Skeletal muscle tissue (tissue), 4 donors: ENCODE measurements around the gene ZC3HAV1. TPM values are rescaled to one million over a fixed set of nuclear protein-coding genes. Genes with fewer than 3 reads are reported as not detected.
"Not testable (repeated sequence)": the region's sequence is repeated elsewhere in the genome, so short reads cannot be mapped to it uniquely, and the experiment has no call there.

ENCODE experiments used
- H3K27ac ChIP-seq: one replicate; pipeline ENCODE4 v1.7.0; 2013; ENCODE audit warnings: mild to moderate bottlenecking, low read depth, low read length, inconsistent platforms
- H3K27me3 ChIP-seq, 3 donors: one replicate each; pipeline ENCODE4 v1.7.0; 2013; ENCODE audit warnings: low read length in 3 of 3; ENCODE audit not compliant: control insufficient read depth in 3 of 3, insufficient read depth in 3 of 3
- H3K36me3 ChIP-seq, 3 donors: one replicate each; pipeline ENCODE4 v1.7.0; 2013; ENCODE audit warnings: low read length in 3 of 3; ENCODE audit not compliant: control insufficient read depth in 3 of 3, insufficient read depth in 3 of 3
- H3K4me1 ChIP-seq, 3 donors: one replicate each; pipeline ENCODE4 v1.7.0; 2013; ENCODE audit warnings: low read length in 3 of 3, mild to moderate bottlenecking in 3 of 3; ENCODE audit not compliant: control insufficient read depth in 3 of 3, insufficient read depth in 3 of 3
- H3K4me3 ChIP-seq, 3 donors: one replicate each; pipeline ENCODE4 v1.7.0; 2013; ENCODE audit warnings: low read length in 3 of 3
- H3K9ac ChIP-seq, 3 donors: one replicate each; pipeline ENCODE4 v1.7.0; 2013; ENCODE audit warnings: low read length in 3 of 3, mild to moderate bottlenecking in 3 of 3, moderate library complexity in 2 of 3, low read depth in 1 of 3
- H3K9me3 ChIP-seq, 3 donors: one replicate each; pipeline ENCODE4 v1.7.0; 2013; ENCODE audit warnings: low read length in 3 of 3; ENCODE audit not compliant: control insufficient read depth in 3 of 3
- total RNA-seq: library from RNA; depleted of rRNA; stranded (reverse); fragments of >200 nt; gene quantifications from one replicate; pipeline ENCODE4 v1.2.3, GENCODE V29; 2014
- donor health status: Osteomylitis.

Gene ZC3HAV1
- total RNA-seq, 1 donor from 2014 or later = 18.8 TPM

GRCh38 chr7:139114018-139114417, 4.5 kb upstream of the ZC3HAV1 start:
- no peak overlapping the region for H3K4me3 ChIP-seq
- H3K4me1 ChIP-seq = peaks cover 5 to 7% (median 6%) of the 10 kb centered on the region in 3 donors
- no peaks in the 10 kb centered on the region for H3K9me3 ChIP-seq
- H3K27me3 ChIP-seq = peaks cover 0 to 6% (median 2%) of the 10 kb centered on the region in 3 donors
- H3K27ac ChIP-seq = no peak overlapping the region
- no peaks in the 10 kb centered on the region for H3K36me3 ChIP-seq
- H3K9ac ChIP-seq = no peak overlapping the region

GRCh38 chr7:139112741-139113250, 3.3 kb upstream of the ZC3HAV1 start:
- no peaks in the 10 kb centered on the region for H3K9me3 ChIP-seq
- H3K36me3 ChIP-seq = no peaks in the 10 kb centered on the region
- H3K27me3 ChIP-seq = no peaks in the 10 kb centered on the region
- no peak overlapping the region for H3K9ac ChIP-seq
- peaks cover 11 to 12% (median 12%) of the 10 kb centered on the region in 3 donors for H3K4me1 ChIP-seq
- H3K27ac ChIP-seq = no peak overlapping the region
- no peak overlapping the region for H3K4me3 ChIP-seq

GRCh38 chr7:139112316-139112715, 2.8 kb upstream of the ZC3HAV1 start:
- H3K9ac ChIP-seq = no peak overlapping the region
- H3K27ac ChIP-seq = no peak overlapping the region
- H3K4me1 ChIP-seq = peaks cover 11 to 17% (median 12%) of the 10 kb centered on the region in 3 donors
- H3K9me3 ChIP-seq = no peaks in the 10 kb centered on the region
- no peaks in the 10 kb centered on the region for H3K36me3 ChIP-seq
- no peaks in the 10 kb centered on the region for H3K27me3 ChIP-seq
- H3K4me3 ChIP-seq = no peak overlapping the region

GRCh38 chr7:139111811-139112301, 2.3 kb upstream of the ZC3HAV1 start:
- Histone ChIP-seq H3K27me3 (no peaks in the 10 kb centered on the region), H3K9ac (no peak overlapping the region), H3K4me1 (peaks cover 11 to 18% (median 12%) of the 10 kb centered on the region in 3 donors), H3K36me3 (no peaks in the 10 kb centered on the region), H3K9me3 (no peaks in the 10 kb centered on the region), H3K27ac (no peak overlapping the region), H3K4me3 (no peak overlapping the region)

- Histone ChIP-seq H3K9me3 (no peaks in the 10 kb centered on the region), H3K27me3 (no peaks in the 10 kb centered on the region), H3K27ac (no peak overlapping the region), H3K4me3 (no peak overlapping the region), H3K4me1 (peaks cover 11 to 18% (median 12%) of the 10 kb centered on the region in 3 donors), H3K36me3 (no peaks in the 10 kb centered on the region), H3K9ac (no peak overlapping the region)
Observed at GRCh38 chr7:139111147-139111546, 1.6 kb upstream of the ZC3HAV1 start.

- H3K27ac ChIP-seq = peak overlapping the region; percentile 88
- peak overlapping the region; percentile 88 to 94 (median 90) for H3K4me3 ChIP-seq
Observed at GRCh38 chr7:139109983-139110411, 477 bp upstream of the ZC3HAV1 start.

GRCh38 chr7:139108266-139109187, 993 bp downstream of the ZC3HAV1 start:
- Histone ChIP-seq H3K9ac (peak overlapping the region; percentile 84 to 89 (median 86)), H3K9me3 (no peaks in the 10 kb centered on the region), H3K4me1 (peaks cover 11 to 18% (median 15%) of the 10 kb centered on the region in 3 donors), H3K36me3 (no peaks in the 10 kb centered on the region), H3K4me3 (peak overlapping the region; percentile 88 to 94 (median 90)), H3K27ac (peak overlapping the region; percentile 88), H3K27me3 (no peaks in the 10 kb centered on the region)

More at GRCh38 chr7:139109983-139110411, 477 bp upstream of the ZC3HAV1 start:
- Histone ChIP-seq H3K9ac (peak overlapping the region; percentile 84 to 89 (median 86)), H3K27me3 (no peaks in the 10 kb centered on the region), H3K9me3 (no peaks in the 10 kb centered on the region), H3K36me3 (no peaks in the 10 kb centered on the region), H3K4me1 (peaks cover 11 to 18% (median 12%) of the 10 kb centered on the region in 3 donors)

GRCh38 chr7:139106959-139107358, 2.6 kb downstream of the ZC3HAV1 start:
- Histone ChIP-seq H3K9ac (peak overlapping the region in 1 of 3 donors; percentile 47), H3K4me1 (peaks cover 11 to 21% (median 16%) of the 10 kb centered on the region in 3 donors), H3K9me3 (no peaks in the 10 kb centered on the region), H3K27ac (no peak overlapping the region), H3K36me3 (no peaks in the 10 kb centered on the region), H3K4me3 (no peak overlapping the region), H3K27me3 (no peaks in the 10 kb centered on the region)

GRCh38 chr7:139106227-139106626, 3.3 kb downstream of the ZC3HAV1 start:
- H3K4me3 ChIP-seq, H3K36me3 ChIP-seq, H3K27ac ChIP-seq: not testable (repeated sequence)

GRCh38 chr7:139105484-139105883, 4.0 kb downstream of the ZC3HAV1 start:
- no peaks in the 10 kb centered on the region for H3K9me3 ChIP-seq
- H3K27ac ChIP-seq = no peak overlapping the region
- no peak overlapping the region for H3K4me3 ChIP-seq
- no peaks in the 10 kb centered on the region for H3K27me3 ChIP-seq
- peaks cover 11 to 21% (median 16%) of the 10 kb centered on the region in 3 donors for H3K4me1 ChIP-seq
- no peaks in the 10 kb centered on the region for H3K36me3 ChIP-seq
- no peak overlapping the region for H3K9ac ChIP-seq

More at GRCh38 chr7:139106227-139106626, 3.3 kb downstream of the ZC3HAV1 start:
- peaks cover 11 to 21% (median 16%) of the 10 kb centered on the region in 3 donors for H3K4me1 ChIP-seq
- not testable (repeated sequence) for H3K27me3 ChIP-seq, H3K9me3 ChIP-seq, H3K9ac ChIP-seq
